ENCODE measurements around the gene TRAP1.

Gene TRAP1

GRCh38 chr16:3706253-3707012 is 10.9 kb downstream of the TRAP1 start:
- no peak for DNase-seq

DNA sequence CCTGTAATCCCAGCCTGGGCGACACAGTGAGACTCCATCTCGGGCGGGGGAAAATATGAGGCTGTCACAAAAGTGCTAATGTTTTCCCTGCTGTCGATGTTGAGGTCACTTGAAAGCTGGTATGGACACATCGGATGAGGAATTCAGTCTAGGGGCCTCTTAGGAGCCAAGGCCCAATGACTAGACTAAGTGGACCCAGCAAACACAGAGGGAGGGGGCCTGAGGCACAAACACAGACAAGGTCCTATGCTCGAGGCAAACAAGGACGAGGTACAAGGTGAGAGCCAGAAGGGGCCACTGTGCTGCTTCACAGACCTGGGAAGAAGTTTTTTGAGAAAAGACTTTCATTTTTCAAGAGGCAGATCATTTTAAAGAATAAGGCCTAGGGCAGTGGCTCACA is 15.2 kb downstream of the TRAP1 start:
- no peak for DNase-seq

DNA sequence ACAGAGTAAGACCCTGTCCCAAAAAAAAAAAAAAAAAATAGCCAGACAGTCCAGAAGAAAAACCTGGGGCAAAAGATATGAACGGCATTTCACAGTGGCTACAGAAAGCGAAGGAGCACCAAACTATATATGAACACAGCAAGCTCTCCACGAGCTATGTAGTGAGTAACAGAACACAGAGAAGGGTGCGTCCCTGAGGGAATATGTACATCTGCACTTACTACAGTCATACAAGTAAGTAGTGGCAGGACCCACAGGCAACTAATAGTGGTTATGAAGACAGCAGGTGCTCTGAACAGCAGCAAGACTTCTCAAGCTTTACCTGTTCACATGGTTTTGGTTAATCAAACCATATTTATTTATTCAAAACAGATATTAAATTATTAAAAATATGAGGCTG is 15.8 kb downstream of the TRAP1 start:
- no peak for DNase-seq

GRCh38 chr16:3698941-3699340 is 18.4 kb downstream of the TRAP1 start:
- DNase-seq, result no peak

DNA sequence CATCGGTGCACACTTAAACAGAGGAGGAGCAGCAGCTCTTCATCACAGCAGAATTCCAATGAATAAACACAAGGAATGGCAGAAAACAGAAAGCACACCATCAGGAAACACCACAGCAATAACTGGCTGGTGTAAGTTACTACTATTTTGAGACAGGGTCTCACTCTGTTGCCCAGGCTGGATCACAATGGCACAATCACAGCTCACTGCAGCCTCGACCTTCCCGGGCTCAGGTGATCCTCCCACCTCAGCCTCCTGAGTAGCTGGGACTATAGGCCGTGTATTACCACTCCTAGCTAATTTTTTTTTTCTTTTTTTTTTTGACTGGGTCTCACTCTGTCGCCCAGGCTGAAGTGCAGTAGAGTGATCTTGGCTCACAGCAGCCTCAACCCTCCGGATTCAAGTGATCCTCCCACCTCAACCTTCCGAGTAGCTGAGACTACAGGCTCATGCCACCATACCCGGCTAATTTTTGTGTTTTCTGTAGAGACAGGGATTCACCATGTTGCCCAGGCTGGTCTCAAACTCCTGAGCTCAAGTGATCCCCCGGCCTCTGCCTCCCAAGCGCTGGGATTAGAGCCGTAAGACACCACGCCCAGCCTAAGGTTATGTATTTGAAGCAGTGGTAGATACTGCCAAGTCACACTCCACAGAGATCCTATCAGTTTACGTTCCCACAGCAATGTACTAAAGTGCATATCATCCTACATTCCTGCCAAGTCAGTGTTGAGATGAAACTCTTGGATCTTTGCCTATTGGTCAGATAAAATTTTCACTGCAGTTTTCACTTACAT is 20.7 kb downstream of the TRAP1 start:
- DNase-seq, result no peak

DNA sequence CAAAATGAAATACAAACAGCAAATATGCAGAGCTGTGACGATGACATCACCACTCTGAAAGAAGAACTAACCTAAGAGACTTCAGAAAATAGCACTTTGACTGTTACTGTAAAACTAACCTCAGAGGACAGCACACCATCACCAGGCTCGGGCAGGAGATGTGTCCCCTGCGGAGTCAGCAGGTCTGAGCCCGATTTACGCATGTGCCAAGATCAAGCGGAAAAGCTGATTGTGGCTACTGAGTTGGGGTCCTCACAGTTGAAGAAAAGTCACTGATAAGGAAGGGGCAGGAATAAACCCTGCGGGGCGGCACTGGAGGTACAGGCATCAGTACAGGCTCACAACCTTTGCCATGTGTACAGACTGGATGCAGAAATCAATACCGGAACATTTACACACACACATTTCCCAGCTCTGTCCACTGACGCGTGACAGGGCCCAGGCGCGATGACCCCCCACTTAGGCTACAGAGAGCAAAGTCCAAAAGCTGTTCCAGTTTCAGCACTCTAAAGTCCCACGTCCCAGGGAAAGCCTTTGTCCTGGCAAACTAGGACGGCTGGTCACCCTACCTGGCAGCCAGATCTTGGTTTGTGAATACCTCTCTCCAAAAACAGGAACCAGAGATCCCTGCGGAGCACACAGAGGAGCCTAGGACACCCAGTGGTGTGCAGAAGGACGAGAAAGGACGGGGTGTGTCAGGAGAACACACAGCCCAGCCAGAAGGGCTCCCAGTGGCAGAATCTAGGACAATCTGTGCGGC is 21.5 kb downstream of the TRAP1 start:
- peak; percentile 46 to 56 (median 55) for DNase-seq

- DNase-seq, result no peak
Observed at GRCh38 chr16:3694051-3694450, 23.3 kb downstream of the TRAP1 start.

- no peak for DNase-seq
Observed at GRCh38 chr16:3691761-3692160, 25.6 kb downstream of the TRAP1 start.

DNA sequence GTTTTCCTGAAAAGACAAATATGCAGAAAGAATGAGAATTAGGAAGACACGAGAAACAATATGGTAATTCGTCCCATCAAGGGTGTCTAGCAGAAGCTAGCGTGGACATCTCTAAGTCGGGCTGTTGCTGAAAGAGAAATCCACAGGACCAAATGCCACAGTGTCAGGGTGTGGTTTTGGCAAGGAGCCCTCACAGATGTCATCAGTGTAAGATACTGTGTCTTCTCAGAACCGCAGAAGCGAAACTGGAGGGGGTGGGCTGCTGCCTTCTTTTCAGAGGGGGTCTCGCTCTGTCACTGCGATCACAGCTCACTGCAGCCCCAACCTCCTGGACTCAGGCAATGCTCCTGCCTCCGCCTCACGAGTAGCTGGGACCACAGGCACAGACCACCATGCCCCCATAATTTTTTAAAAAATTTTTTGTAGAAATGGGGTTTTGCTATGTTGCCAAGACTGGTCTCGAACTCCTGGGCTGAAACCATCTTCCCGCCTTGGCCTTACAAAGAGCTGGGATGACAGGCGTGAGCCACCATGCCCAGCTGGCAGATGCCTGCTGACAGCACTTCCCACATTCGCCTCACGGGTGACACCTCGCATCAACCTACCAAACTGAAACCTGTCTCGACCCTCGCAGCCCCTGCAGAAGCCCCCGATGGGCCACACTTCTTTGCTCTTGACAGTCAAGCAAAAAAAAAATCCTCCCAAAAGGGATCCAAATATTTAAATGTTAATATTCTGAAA is 26.2 kb downstream of the TRAP1 start:
- no peak for DNase-seq

GRCh38 chr16:3690470-3690928 is 26.8 kb downstream of the TRAP1 start:
- peak; percentile 88 to 90 (median 89) for DNase-seq

DNA sequence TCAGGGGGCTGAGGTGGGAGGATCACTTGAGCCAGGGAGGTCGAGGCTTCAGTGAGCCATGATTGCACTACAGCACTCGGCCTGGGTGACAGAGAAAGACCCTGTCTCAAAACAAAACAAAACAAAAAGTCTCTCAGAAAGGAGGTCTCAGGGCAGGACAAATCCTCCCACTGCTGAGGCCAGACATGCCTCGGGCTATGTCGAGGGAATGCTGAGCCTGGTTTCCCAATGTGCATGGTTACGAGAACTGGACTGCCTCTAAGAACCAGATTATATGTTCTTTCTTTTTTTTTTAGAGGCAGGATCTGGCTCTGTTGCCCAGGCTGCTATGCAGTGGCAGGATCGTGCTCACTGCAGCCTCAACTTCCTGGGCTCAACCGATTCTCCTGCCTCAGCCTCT is 27.6 kb downstream of the TRAP1 start:
- no peak for DNase-seq

DNA sequence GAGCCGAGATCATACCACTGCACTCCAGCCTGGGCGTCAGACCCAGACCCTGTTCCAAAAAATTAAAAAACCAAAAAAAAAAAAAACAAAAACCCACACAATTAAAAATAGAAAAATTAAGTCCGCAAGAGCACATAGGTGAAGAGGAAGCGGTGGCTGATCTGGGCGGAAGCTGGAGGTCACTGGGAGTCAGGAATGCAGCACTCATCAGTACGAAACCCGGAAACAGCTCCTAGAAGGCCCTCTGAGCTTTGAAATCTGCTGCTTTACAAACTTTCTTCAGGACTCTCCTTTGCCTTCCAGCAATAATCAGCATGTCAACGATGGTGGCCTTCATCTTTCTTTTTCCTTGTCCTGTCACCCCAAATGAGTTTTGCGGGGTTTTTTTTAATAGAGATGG is 29.5 kb downstream of the TRAP1 start:
- DNase-seq, result no peak

DNA sequence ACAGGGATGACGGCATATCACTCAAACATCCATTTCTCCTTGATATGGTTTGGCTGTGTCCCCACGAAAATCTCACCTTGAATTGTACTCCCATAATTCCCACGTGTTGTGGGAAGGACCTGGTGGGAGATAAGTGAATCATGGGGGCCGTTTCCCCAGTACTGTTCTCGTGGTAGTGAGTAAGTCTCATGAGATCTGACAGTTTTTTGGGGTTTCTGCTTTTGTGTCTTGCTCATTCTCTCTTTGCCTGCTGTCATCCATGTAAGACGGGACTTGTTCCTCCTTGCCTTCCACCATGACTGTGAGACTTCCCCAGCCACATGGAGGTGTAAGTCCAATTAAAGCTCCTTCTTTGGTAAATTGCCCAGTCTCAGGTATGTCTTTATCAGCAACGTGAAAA is 30.3 kb downstream of the TRAP1 start:
- peak in 2 of 3 donors; percentile 27 for DNase-seq

GRCh38 chr16:3681206-3681605 is 36.1 kb downstream of the TRAP1 start:
- DNase-seq, result no peak

DNA sequence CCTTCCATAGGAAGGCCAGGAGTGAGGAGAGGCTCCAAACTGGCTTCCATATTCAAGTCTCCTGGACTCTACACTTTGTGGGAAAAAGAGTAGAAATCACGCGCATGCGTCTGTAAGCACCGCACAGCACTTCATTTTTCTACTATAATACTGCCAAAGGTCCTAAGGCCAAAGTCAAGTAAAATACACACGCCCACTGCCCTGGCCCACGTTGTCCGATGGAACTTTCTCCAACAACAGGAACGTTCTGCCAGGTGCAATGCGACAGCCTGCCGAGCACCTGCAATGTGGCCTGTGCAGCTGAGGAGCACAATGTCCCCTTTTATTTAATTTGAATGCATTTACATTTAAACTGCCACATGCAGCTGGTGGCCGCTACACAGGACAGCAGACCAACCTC is 39.3 kb downstream of the TRAP1 start:
- no peak for DNase-seq

GRCh38 chr16:3675601-3676130 is 41.7 kb downstream of the TRAP1 start:
- peak in 1 of 3 donors; percentile 8 for DNase-seq

- DNase-seq, result no peak
Observed at GRCh38 chr16:3674513-3675295, 42.6 kb downstream of the TRAP1 start.

DNA sequence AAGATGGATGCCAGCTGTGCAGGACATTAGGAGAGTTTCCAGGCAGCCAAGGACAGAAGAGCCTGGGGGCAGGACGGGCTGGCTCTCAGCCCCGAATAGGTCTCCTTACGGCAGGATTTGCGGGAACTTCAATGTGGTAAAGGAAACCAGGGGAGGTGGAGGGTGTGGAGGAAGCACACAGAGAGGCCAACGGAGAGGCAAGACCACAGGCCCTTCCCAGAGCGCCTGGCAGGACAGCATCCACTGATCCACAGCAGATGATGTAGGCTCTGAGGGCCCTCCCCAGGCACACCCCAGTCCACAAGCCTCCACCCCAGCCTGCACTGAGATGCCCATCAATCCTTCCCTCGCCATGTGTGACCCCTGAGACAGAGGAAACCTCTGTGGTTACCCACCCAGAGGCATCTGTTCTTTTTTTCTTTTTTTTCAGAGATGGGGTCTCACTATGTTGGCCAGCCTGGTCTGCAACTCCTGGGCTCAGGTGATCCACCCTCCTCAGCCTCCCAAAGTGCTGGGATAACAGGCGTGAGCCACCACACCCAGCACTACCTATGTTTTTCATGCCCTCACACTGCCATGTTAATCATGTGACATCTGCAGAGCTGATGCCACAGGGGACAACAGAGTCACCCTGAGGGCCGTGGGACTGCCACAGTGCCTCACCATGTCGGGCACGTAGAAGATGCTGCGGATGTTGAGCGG is 43.5 kb downstream of the TRAP1 start:
- DNase-seq, result no peak

DNA sequence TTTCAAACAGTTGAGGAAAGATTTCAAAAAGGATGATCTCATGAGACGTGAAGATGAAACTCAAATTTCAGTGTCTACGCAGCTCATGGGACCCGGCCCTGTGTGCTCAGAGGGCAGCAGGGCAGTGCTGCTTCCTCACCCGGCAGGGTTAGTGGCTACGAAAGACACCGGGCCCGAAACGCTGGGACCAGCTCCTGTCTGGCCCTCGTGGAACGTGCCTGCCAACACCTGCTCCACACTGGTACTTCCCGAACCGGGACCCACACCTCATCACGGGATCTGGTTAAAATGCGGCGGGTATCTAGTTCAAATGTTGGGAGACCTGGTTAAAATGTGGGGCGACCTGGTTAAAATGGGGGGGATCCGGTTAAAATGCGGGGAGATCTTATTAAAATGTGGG is 44.1 kb downstream of the TRAP1 start:
- DNase-seq, result no peak

- DNase-seq, result no peak
Observed at GRCh38 chr16:3672571-3673041, 44.7 kb downstream of the TRAP1 start.

DNA sequence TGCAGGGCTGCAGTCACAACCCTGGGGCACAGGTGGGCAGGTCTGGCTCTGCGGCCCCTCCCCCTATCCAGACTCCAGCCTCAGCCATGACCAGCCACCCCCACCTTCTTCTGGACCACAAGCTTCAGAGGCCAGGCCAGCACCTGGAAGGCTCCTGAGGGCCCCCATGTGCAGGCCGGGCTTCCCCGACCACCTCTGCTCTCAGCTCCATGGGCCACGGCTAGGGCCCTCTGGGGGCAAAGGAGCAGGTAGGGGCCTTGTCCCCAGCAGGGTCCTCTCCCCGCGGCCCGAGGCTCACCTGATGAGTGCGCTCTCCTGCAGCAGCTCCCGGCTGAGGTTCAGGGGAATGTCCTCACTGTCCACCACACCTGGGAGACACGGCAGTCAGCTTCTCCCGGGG is 45.9 kb downstream of the TRAP1 start:
- no peak for DNase-seq

Data from suppressor macrophage treated with lipopolysaccharide for 1 hour (primary cell).